ENCODE results near the gene EIF5AL1.

- TF ChIP-seq, protein P1, sequence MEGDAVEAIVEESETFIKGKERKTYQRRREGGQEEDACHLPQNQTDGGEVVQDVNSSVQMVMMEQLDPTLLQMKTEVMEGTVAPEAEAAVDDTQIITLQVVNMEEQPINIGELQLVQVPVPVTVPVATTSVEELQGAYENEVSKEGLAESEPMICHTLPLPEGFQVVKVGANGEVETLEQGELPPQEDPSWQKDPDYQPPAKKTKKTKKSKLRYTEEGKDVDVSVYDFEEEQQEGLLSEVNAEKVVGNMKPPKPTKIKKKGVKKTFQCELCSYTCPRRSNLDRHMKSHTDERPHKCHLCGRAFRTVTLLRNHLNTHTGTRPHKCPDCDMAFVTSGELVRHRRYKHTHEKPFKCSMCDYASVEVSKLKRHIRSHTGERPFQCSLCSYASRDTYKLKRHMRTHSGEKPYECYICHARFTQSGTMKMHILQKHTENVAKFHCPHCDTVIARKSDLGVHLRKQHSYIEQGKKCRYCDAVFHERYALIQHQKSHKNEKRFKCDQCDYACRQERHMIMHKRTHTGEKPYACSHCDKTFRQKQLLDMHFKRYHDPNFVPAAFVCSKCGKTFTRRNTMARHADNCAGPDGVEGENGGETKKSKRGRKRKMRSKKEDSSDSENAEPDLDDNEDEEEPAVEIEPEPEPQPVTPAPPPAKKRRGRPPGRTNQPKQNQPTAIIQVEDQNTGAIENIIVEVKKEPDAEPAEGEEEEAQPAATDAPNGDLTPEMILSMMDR (IDR thresholded peaks at IDR 0.05; ENCODE audit: low read length), result no peak
- no peak for TF ChIP-seq EZH2 (IDR thresholded peaks at IDR 0.05; ENCODE audit: borderline replicate concordance, low read length)
Observed at GRCh38 chr10:79493806-79494205, 18.5 kb upstream of the EIF5AL1 start.

Measured in OCI-LY1 (cell line).